Germinal center (tissue), 1 donor: Measurements from ENCODE around the gene CNRIP1.
A peak's percentile ranks its signal among the peaks of the same experiment; 100 is the strongest.
"Not testable (repeated sequence)": the region's sequence is repeated elsewhere in the genome, so short reads cannot be mapped to it uniquely, and the experiment has no call there.

Source experiments
- DNase-seq: peaks from one replicate; pipeline ENCODE4 v3.0.0; 2012; ENCODE audit warnings: mixed read lengths, low spot score

CNRIP1 gene

GRCh38 chr2:68340226-68341061, 20.7 kb upstream of the CNRIP1 start:
- no peak for DNase-seq

DNA sequence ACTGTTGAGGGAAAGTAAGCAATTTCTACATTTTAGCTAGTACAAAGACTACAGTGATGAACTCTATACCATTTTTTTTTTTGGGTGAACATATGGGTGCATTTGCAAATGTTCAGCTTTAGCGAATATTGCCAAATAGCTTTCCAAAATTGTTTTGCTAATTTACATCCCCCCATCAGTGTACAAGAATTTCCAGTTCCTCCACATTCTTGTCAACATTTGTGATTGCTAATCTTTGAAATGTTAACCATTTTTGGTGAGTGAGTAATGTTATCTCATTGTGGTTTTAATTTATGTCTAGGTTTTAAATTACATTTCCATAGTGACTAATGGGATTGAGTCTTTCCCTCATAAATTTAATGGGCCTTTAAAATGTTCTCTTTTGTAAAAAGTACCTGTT, 16.4 kb upstream of the CNRIP1 start:
- no peak for DNase-seq

DNA sequence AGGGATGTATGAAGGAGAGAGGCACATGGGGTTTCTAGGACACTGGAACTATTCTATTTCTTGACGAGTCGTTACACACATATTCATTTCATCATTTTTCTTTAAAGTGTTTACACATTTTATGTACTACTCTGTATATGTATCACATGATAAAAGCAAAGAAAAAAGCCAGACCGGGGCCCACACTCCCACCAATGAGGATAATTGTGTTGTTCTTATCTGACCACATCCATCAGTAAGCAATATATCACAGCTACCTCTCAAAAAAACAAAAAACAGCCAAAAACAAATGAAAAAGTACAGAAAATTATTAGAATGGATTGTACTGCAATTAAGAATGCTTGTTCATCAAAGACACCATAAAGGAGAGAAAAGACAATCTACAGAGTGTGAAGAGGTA, 14.2 kb upstream of the CNRIP1 start:
- DNase-seq, result no peak

DNA sequence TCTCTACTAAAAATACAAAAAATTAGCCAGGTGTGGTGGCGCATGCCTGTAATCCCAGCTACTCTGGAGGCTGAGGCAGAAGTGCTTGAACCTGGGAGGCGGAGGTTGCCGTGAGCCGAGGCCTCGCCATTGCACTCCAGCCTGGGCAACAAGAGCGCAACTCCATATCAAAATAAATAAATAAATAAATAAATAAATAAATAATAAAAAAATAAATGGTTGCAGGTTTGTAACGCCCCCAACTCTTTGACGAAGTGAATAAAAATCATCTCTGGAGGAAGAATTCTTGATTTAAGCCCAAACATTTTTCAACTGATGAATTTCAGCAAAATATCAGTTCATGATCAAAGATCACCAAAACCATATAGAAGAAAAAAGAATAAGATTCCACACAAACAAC, 13.3 kb upstream of the CNRIP1 start:
- no peak for DNase-seq

DNA sequence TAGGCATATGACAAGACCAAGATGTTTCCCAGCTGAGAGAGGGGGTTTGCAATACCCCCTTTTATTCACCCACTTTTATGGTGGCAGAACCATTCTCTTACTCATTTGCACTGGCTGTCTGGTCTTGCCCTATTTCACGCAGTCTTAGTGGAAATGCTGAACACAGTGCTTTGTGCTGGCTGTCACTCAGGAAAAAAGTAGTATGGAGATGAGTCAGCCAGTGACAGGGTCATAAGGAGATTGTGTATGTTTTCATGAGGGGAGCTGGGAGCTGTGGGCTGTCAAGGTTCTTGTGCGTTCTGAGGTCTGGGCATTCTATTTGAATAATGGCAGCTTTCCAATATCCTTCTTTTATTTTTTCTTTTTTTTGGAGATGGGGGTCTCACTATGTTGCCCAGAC, 10.9 kb upstream of the CNRIP1 start:
- DNase-seq, result no peak

- DNase-seq, result no peak
These were observed 9.2 kb upstream of the CNRIP1 start for GRCh38 chr2:68328901-68329300.

GRCh38 chr2:68325056-68325455, 5.3 kb upstream of the CNRIP1 start:
- no peak for DNase-seq

- no peak for DNase-seq
These were observed 431 bp upstream of the CNRIP1 start for GRCh38 chr2:68320118-68320641.

GRCh38 chr2:68318914-68319397, 793 bp downstream of the CNRIP1 start:
- no peak for DNase-seq

DNA sequence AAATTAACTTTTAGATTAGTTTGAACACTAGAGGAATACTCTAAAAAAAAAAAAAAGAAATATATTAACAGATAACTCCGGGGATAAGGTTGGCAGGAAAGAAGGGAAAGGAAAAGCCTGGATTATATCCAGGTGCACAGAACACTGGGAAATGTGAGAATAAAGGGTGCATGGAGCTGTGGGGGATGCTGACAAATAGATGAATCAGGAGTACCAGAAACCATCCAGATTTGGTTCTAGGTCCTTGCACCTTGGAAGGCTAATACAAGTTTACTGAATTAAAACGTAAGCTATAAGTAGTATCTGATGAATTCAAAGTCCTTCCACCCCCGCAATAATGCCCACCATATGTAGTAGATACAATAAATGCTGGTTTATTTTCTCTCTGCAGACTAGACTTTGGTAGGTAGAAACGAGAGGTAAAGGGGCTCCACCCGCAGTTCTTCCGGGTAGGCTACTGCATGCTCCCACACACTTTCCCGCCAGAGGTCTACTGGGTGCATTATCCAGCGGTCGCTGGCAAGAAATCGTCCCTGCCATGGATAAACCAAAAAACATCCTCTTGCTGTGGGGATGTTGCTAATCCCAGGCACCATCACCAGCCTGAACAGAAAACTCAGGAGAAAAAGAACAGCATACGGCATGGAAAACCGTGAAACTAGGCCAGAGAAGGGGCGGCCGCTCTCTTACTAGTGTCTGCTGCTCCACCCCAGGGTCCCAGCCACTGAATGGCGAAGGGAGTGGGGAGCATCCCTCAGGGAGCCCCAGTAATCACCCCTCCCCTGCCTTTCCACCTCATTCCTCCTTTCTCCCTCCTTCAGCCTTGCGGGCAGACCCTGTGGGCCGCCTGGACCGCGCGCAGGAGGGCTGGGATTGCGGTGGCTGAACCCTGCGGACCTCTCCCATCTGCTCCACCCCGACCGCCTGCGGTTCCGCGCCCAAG, 1.5 kb downstream of the CNRIP1 start:
- no peak for DNase-seq

DNA sequence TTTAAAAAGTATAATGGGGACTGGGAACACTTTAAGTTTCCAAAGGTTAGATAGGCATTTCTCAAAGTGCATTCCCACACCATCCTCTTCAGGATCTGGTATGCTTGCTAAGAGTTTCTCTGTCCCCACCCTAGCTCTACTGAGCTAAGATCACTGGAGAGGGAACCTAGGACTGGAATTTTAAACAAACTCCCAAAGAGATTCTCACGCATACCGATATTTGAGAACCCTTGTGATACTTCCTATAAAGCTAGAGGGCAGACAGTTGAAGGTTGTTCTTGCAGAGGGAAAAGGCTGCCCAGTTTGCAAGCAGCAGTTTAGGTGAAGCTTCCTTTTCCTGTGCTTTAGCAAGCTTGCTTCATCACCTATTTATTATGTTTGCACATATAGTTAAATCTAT, 3.6 kb downstream of the CNRIP1 start:
- DNase-seq, result no peak

- no peak for DNase-seq
These were observed 8.7 kb downstream of the CNRIP1 start for GRCh38 chr2:68311033-68311432.

DNA sequence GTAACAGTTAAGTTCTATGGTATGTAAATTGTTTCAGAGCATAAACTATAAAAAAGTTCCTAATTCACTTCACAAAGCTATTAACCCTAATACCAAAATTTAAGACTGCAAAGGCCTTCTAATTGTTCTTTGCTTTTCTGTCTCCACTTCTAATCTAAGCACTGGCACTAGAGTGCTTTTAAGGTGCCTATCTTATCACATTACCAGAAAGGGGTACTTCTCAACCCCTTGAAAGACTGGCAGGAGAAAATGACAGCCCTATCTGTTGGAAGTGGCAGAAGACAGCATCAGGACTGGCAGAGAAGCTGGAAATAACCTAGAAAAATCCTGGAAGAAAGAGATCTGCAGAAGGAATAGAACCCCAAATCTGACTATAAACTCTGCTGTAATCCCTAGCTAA, 10.3 kb downstream of the CNRIP1 start:
- DNase-seq, result no peak

GRCh38 chr2:68303902-68304272, 15.9 kb downstream of the CNRIP1 start:
- DNase-seq, result not testable (repeated sequence)

DNA sequence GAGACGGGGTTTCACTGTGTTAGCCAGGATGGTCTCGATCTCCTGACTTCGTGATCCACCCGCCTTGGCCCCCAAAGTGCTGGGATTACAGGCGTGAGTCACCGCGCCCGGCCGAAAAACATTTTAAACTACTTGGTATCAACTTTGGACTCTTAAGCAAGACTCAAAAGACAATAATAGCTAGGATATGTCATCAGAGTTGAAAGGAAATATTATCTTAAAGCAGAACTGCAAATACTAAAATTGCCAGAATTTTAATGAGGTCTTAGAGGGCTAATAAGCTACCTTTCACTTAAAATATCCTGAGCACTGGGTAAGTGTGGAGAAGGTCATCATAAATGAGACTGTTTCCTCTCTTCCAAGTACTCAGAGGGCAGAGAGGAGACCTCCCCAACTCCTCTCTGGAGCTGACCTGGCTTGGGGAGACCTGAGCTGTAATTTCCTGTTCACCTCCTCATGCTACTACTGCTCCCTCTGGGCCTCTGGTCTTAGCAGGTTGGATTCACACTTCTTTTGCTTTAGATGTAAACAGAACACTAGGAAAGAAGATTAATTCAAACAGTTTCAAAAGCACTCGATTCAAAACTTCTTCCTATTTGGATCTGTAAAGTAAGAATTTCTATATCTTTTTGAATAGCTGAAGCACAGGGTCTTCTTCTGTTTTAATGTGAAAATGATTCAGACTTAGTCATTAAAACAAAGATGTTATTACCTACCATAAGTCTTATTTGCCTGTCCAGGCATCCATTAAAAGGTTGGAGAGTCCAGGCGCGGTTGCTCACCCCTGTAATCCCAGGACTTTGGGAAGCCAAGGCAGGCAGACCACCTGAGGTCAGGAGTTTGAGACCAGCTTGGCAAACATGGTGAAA, 16.5 kb downstream of the CNRIP1 start:
- DNase-seq, result no peak

GRCh38 chr2:68302281-68302875, 17.4 kb downstream of the CNRIP1 start:
- DNase-seq, result no peak

- DNase-seq, result peak; percentile 65
These were observed 24.2 kb downstream of the CNRIP1 start for GRCh38 chr2:68295516-68295915.

DNA sequence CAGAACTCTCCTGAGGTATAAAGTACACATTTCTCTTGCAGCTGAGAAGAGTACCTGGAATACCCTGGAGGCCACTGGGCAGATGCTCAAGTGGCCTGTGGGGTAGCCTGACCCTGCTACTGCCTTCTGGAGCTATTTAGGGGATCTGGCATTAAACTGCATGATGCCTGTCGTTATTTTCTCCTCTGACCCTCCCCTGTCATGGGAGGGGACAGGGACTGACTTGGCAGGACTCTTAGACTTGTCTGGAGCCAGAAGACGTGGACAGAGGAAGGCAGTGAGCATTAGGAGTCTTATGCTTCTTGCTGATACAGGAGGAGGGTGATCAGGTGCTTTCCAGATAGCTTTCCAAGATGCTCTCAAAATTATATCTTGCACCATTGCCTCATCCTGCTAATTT, 24.8 kb downstream of the CNRIP1 start:
- DNase-seq, result no peak

DNA sequence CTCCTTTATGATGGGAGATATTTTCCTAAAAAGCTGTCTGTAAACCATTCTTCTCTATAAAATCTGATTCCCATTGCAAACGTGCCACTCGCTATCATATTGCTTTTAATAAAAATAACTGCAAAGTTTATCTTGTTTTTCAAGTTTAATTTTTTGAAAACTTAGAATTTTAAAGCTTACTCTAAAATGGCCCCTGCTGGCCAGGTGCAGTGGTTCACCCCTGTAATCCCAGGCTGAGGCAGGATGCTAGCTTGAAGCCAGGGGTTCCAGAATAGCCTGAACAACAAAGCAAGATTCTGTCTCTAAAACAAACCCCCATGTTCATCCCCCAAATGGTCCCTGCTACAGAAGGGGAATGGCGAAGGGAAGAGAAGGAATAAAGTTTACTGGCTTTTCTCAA, 25.6 kb downstream of the CNRIP1 start:
- no peak for DNase-seq

DNA sequence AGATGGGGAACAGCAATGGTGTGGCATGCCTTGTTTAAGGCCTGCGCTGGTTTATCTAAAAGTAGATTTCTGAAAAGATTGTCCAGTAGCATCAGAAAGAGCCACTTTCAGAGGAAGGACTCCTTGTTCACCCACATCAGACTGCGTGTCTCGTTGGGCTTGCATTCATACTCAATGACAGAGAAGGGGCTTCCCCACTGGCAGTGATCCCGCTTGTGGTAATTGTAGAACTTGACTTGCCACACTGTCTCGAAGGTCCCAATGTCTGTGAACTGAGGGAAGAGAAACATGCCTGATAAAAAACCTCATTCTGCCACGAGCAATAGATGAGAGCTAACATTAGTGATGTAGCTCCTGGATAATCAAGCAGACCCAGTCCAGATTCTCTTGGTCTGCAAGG, 26.0 kb downstream of the CNRIP1 start:
- no peak for DNase-seq

- no peak for DNase-seq
These were observed 26.7 kb downstream of the CNRIP1 start for GRCh38 chr2:68293024-68293423.
